Osteocyte (in vitro differentiated cells): ENCODE measurements around the gene UST. TPM values are rescaled to one million over a fixed set of nuclear protein-coding genes. Genes with fewer than 3 reads are reported as not detected.
A peak's percentile ranks its signal among the peaks of the same experiment; 100 is the strongest.

Source experiments
- DNase-seq: peaks from one replicate; pipeline ENCODE4 v3.0.0; 2021; ENCODE audit warnings: mixed read lengths; ENCODE audit not compliant: unreplicated experiment; ENCODE audit errors: extremely low spot score
- H3K27ac Mint-ChIP-seq: one replicate; pipeline ENCODE4 v1.8.0; 2021; ENCODE audit warnings: mild to moderate bottlenecking, mixed read lengths; ENCODE audit not compliant: unreplicated experiment
- H3K27me3 Mint-ChIP-seq: one replicate; pipeline ENCODE4 v1.8.0; 2021; ENCODE audit warnings: mixed read lengths; ENCODE audit not compliant: unreplicated experiment
- H3K36me3 Mint-ChIP-seq: one replicate; pipeline ENCODE4 v1.8.0; 2021; ENCODE audit warnings: mixed read lengths; ENCODE audit not compliant: unreplicated experiment
- H3K4me1 Mint-ChIP-seq: one replicate; pipeline ENCODE4 v1.8.0; 2021; ENCODE audit warnings: mixed read lengths; ENCODE audit not compliant: unreplicated experiment
- H3K4me3 Mint-ChIP-seq: one replicate; pipeline ENCODE4 v1.8.0; 2021; ENCODE audit warnings: mild to moderate bottlenecking, moderate library complexity, mixed read lengths; ENCODE audit not compliant: unreplicated experiment
- H3K9me3 Mint-ChIP-seq: one replicate; pipeline ENCODE4 v1.8.0; 2021; ENCODE audit warnings: mixed read lengths; ENCODE audit not compliant: unreplicated experiment
- total RNA-seq: library from RNA; stranded (reverse); gene quantifications from 2 replicates; pipeline ENCODE4 v1.2.1, GENCODE V29; 2021
- TF ChIP-seq, protein P1 (sequence below): fragments of 200-600 bp; sonication (generic); IDR thresholded peaks from 2 replicates; pipeline ENCODE4 v1.5.0; 2021; ENCODE audit warnings: antibody characterized with exemption, mild to moderate bottlenecking, moderate library complexity

UST gene
- total RNA-seq, 1 donor from 2014 or later, result 15.7 TPM

DNA sequence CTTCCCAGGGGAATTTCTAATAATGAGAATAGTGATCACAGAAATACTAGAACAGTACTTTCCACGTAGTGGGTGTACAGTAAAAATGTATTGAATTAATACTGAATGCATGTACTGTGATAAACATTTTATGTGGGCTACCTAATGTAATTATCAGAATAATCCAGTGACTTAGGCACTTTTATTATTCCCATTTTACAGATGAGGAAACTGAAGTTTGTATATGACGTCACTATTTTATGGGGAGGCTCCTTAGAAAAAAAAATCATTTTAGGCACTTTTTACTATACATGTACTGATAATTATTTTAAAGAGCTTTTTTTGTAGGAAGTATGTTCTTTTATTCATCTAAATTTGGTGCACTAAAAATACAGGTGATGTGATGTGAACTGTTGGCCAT, 295.1 kb downstream of the UST start:
- H3K4me1 Mint-ChIP-seq, result peaks cover 24% of the 10 kb centered on the region

GRCh38 chr6:149043476-149044130, 296.8 kb downstream of the UST start:
- H3K27me3 Mint-ChIP-seq, result no peaks in the 10 kb centered on the region
- peaks cover 5% of the 10 kb centered on the region for H3K36me3 Mint-ChIP-seq
- H3K27ac Mint-ChIP-seq, result no peak overlapping the region
- H3K9me3 Mint-ChIP-seq, result no peaks in the 10 kb centered on the region
- peaks cover 26% of the 10 kb centered on the region for H3K4me1 Mint-ChIP-seq
- no peak overlapping the region for H3K4me3 Mint-ChIP-seq
- TF ChIP-seq, protein P1, sequence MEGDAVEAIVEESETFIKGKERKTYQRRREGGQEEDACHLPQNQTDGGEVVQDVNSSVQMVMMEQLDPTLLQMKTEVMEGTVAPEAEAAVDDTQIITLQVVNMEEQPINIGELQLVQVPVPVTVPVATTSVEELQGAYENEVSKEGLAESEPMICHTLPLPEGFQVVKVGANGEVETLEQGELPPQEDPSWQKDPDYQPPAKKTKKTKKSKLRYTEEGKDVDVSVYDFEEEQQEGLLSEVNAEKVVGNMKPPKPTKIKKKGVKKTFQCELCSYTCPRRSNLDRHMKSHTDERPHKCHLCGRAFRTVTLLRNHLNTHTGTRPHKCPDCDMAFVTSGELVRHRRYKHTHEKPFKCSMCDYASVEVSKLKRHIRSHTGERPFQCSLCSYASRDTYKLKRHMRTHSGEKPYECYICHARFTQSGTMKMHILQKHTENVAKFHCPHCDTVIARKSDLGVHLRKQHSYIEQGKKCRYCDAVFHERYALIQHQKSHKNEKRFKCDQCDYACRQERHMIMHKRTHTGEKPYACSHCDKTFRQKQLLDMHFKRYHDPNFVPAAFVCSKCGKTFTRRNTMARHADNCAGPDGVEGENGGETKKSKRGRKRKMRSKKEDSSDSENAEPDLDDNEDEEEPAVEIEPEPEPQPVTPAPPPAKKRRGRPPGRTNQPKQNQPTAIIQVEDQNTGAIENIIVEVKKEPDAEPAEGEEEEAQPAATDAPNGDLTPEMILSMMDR, result peak; percentile 35
- DNase-seq, result no peak

More for the DNA sequence above, 295.1 kb downstream of the UST start:
- DNase-seq, result no peak
- Mint-ChIP-seq H3K9me3 (no peaks in the 10 kb centered on the region), H3K4me3 (no peak overlapping the region), H3K27ac (no peak overlapping the region), H3K36me3 (peaks cover 5% of the 10 kb centered on the region), H3K27me3 (no peaks in the 10 kb centered on the region)
- TF ChIP-seq, protein P1, result no peak

DNA sequence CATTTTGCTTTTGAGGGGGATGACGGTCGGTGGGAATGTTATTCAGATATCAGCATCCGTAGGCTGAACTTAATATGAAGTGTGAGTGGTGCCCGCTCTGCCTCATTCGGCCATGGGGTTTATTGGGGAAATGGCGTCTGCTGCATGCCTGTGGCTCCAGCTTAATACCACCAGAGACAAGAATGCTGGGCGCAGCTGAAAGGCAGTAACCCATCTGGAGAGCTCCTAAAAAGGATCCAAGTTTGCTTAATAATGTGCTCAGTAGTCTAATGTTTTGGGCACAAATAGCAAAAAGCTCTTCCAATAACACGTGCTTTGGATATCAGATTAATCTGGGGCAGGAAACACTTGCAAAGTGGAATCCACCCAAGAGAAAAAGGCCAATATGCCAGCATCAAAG, 297.7 kb downstream of the UST start:
- Mint-ChIP-seq H3K36me3 (peaks cover 5% of the 10 kb centered on the region), H3K4me3 (no peak overlapping the region)

DNA sequence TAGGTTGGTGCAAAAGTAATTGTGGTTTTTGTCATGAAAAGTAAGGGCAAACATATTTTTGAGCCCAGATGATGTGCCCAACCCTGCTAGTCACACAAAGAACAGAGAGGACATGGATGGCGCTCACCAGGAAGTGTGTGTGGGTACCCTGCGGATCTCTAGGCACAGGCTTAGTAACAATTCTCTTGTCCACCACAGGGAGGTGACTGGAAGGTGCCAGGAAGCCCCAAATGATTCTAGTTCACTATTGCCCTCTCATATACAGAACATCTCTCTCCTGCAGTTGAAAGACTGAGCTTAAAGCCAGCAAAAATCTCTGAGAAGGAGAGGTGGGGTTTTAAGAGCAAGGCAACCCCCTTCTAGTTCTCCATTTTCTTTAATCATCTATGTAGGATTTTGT, 298.6 kb downstream of the UST start:
- no peaks in the 10 kb centered on the region for H3K9me3 Mint-ChIP-seq
- TF ChIP-seq, protein P1, result no peak
- DNase-seq, result no peak
- H3K36me3 Mint-ChIP-seq, result no peaks in the 10 kb centered on the region
- no peaks in the 10 kb centered on the region for H3K27me3 Mint-ChIP-seq
- H3K27ac Mint-ChIP-seq, result no peak overlapping the region
- no peak overlapping the region for H3K4me3 Mint-ChIP-seq
- peaks cover 40% of the 10 kb centered on the region for H3K4me1 Mint-ChIP-seq

More for the DNA sequence above, 297.7 kb downstream of the UST start:
- Mint-ChIP-seq H3K27ac (no peak overlapping the region), H3K9me3 (no peaks in the 10 kb centered on the region), H3K27me3 (no peaks in the 10 kb centered on the region), H3K4me1 (peaks cover 35% of the 10 kb centered on the region)
- TF ChIP-seq, protein P1, result no peak
- no peak for DNase-seq

GRCh38 chr6:149046164-149046821, 299.5 kb downstream of the UST start:
- H3K36me3 Mint-ChIP-seq, result no peaks in the 10 kb centered on the region
- H3K9me3 Mint-ChIP-seq, result no peaks in the 10 kb centered on the region
- no peaks in the 10 kb centered on the region for H3K27me3 Mint-ChIP-seq
- H3K4me3 Mint-ChIP-seq, result no peak overlapping the region
- peaks cover 40% of the 10 kb centered on the region for H3K4me1 Mint-ChIP-seq
- TF ChIP-seq, protein P1, result no peak
- H3K27ac Mint-ChIP-seq, result peak overlapping the region; percentile 53
- DNase-seq, result no peak
